HUES6 (cell line): ENCODE data around the gene GRB2.

Source experiments
- H3K27ac ChIP-seq: 2 replicates; pipeline ENCODE4 v1.7.0; 2013; ENCODE audit warnings: low read depth, mild to moderate bottlenecking, low read length, inconsistent platforms
- H3K27me3 ChIP-seq: 2 replicates; pipeline ENCODE4 v1.6.1; 2013; ENCODE audit warnings: low read length; ENCODE audit not compliant: control insufficient read depth, insufficient read depth
- H3K36me3 ChIP-seq: 2 replicates; pipeline ENCODE4 v1.6.1; 2013; ENCODE audit warnings: low read length; ENCODE audit not compliant: control insufficient read depth, insufficient read depth
- H3K4me1 ChIP-seq: 2 replicates; pipeline ENCODE4 v1.6.1; 2013; ENCODE audit warnings: low read length; ENCODE audit not compliant: control insufficient read depth, insufficient read depth
- H3K4me3 ChIP-seq: 2 replicates; pipeline ENCODE4 v1.5.1; 2013; ENCODE audit warnings: low read depth, low read length
- H3K9ac ChIP-seq: one replicate; pipeline ENCODE4 v1.6.1; 2013; ENCODE audit warnings: mild to moderate bottlenecking, low read length
- H3K9me3 ChIP-seq: 2 replicates; pipeline ENCODE4 v1.6.1; 2013; ENCODE audit warnings: low read depth, low read length; ENCODE audit not compliant: control insufficient read depth, insufficient read depth

The GRB2 gene

DNA sequence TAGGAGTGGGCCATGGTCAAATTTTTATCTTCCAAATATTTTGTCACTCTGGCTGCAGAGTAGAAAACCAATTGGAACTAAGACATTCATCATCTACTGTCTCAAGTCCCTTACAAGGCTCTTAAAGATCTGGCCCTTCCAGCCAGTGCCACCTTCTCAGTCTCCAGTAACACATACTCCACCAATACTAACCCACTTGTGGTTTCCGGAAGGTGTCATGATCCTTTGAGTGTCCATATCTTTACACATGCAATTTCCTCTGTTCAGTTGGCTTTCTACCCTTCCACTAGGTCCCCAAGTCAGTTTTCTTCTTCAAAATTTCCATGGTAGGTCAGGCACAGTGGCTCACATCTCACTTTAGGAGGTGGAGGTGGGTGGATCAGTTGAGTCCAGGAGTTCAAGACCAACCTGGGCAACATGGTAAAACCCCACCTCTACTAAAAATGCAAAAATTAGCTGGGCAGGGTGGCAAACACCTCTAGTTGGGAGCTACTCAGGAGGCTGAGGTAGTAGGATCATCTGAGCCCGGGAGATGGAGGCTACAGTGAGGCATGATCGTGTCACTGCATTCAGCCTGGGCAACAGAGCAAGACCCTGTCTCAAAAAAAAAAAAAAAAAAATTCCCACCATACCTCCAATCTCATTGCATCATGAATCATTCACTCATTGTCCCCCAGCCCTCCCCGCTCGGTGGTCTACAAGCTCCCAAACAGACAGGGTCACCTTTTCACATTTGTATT lies 6.0 kb upstream of the GRB2 start:
- Histone ChIP-seq H3K4me1 (peaks cover 7% of the 10 kb centered on the region), H3K27ac (no peak overlapping the region), H3K9ac (no peak overlapping the region), H3K27me3 (no peaks in the 10 kb centered on the region), H3K4me3 (no peak overlapping the region), H3K36me3 (no peaks in the 10 kb centered on the region), H3K9me3 (no peaks in the 10 kb centered on the region)

DNA sequence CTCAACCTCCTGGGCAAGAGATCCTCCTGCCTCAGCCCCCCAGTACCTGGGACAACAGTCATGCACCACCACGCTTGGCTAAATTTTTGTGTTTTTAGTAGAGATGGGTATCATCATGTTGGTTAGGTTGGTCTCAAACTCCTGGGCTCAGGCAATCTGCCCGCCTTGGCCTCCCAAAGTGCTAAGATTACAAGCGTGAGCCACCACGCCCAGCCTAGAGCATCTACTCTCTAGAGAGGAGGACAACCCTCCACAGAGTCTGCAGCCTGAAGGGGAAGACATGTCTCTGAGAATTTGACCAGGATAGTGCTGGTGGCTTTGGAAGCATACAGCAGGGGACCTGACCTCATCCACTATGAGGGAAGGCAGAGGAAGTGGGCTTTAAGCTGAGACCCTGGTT lies 4.7 kb upstream of the GRB2 start:
- Histone ChIP-seq H3K27ac (no peak overlapping the region), H3K36me3 (no peaks in the 10 kb centered on the region), H3K4me1 (peaks cover 11% of the 10 kb centered on the region), H3K9ac (no peak overlapping the region), H3K4me3 (no peak overlapping the region), H3K9me3 (no peaks in the 10 kb centered on the region), H3K27me3 (no peaks in the 10 kb centered on the region)

DNA sequence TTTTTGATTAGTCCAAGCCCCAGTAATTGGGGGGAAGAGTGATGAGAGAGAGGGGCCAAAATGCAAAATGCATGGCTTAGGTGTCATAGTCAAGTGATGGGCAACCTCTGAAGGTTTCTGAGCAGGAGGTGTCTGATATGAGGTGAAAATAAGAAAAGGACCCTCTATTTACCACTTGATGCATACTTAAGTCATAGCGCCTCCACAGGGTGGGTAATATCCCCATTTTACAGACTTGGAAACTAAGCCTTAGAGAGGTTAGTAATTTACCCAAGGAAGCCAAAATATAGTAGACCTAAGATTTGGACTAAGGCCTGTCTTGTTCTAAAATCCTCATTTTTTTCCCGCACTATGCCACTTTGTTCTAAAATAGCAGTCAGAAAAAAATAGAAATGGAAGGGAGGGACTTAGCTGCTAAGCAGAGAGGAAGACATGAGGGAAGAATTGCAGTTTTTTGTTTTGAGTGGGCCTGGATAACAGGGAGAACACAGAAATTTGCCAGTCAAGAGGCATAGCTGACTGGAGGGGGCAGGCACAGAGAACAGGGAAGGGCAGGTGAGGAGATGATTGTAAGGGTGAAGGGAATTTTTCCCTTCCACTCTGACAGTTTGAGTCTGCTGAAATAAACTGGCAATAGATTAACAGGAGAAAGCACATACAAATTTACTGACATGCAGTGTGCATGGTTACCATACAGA lies 2.3 kb upstream of the GRB2 start:
- Histone ChIP-seq H3K9me3 (no peaks in the 10 kb centered on the region), H3K9ac (no peak overlapping the region), H3K4me1 (peaks cover 11% of the 10 kb centered on the region), H3K27me3 (no peaks in the 10 kb centered on the region), H3K27ac (no peak overlapping the region), H3K4me3 (no peak overlapping the region), H3K36me3 (no peaks in the 10 kb centered on the region)

DNA sequence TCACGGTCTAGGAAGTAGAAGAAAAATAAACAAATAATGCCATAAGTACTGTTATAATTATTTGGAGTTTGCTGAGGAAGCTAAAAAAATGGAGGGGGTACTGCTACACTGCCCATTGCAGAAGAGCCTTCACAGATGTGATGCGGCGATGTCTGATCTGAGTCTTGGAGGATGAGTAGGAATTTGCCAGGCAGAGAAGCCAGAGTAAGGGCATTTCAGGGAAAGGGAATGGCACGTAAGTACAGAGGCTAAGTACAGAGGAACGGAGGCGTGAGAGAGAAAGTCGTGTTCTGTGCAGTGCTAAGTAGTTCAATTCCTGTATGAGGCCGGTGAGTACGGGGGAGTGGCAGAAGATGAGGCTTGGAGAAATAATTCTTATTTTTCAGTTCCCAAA lies 741 bp upstream of the GRB2 start:
- Histone ChIP-seq H3K9ac (no peak overlapping the region), H3K27me3 (no peaks in the 10 kb centered on the region), H3K4me1 (peaks cover 7% of the 10 kb centered on the region), H3K9me3 (no peaks in the 10 kb centered on the region), H3K36me3 (no peaks in the 10 kb centered on the region), H3K4me3 (peak overlapping the region; percentile 51), H3K27ac (no peak overlapping the region)

DNA sequence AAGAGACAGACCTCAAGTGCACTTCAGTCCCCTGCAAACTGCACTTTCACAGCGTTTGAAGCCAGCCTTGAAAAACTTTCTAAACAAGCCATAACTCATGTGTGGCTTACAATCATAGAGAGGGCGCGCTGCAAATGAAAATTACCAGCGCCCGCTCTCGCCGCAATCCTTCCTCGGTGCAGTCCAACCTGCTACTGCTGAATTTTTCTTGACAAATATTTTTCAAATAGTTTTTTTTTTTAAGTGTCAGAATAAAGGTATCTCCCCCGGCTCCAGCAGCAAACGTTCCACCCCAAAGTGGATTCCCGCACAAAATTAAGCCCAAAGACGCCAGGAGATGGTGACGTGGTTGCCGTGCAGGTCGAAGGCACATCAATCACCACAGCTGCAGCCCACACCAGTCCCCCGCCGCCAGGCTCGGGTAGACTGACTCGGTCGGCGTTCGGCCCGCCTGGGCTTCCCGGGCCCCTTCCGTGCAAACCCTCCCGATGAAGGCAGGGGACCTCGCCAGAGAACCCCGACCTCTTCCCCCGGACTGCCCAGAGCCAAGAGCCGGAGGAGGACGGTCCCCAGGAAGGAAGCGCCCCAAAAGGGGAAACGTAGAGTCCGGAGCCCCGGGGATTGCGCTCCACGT lies 630 bp downstream of the GRB2 start:
- Histone ChIP-seq H3K36me3 (no peaks in the 10 kb centered on the region), H3K27me3 (no peaks in the 10 kb centered on the region), H3K27ac (peak overlapping the region; percentile 87), H3K4me1 (peaks cover 7% of the 10 kb centered on the region), H3K4me3 (peak overlapping the region; percentile 95), H3K9me3 (no peaks in the 10 kb centered on the region), H3K9ac (peak overlapping the region; percentile 92)

DNA sequence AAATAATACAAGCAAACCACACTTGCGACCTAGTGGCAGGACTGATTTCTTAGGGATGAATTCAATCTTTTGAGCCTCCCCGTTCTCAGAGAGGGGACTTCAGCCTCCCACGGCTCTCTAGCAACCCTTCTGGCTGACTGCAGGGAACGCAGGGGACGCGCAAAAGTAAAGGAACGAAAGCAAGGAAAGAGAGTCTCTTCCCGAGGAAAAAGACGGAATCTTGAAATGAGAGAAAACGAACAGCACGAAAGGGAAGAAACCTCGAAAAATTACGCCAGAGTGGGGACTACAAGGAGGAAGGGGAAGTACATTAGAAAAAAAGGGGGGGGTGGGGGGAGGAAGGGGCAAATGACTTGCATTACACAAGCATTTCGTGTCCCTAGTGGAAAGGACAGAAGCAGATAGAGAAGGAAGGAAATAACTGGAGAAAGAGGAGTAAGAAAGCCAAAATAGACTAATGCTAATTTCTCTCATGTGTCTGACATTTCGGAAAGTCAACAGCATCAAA lies 1.2 kb downstream of the GRB2 start:
- H3K27me3 ChIP-seq: no peaks in the 10 kb centered on the region
- H3K9ac ChIP-seq: peak overlapping the region; percentile 92
- no peaks in the 10 kb centered on the region for H3K9me3 ChIP-seq
- H3K27ac ChIP-seq: no peak overlapping the region
- peak overlapping the region; percentile 95 for H3K4me3 ChIP-seq
- no peaks in the 10 kb centered on the region for H3K36me3 ChIP-seq
- H3K4me1 ChIP-seq: peaks cover 7% of the 10 kb centered on the region

DNA sequence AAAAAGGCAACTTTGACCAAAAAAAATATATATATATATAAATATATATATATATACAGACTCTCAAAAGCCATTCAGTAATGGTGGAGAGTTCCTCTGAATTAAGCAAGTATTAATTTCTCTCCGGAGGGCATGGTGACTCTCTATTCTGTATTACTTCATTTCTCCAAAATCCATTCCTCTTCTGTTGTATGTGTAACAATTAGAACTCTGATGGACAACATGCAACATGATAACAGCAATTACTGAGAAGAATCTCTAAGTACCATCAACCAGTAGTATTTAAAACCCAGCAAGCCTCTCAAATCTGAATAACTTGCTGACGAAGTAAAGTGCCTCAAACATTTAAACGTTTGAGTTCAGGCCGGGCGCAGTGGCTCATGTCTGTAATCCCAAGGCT lies 2.3 kb downstream of the GRB2 start:
- no peaks in the 10 kb centered on the region for H3K9me3 ChIP-seq
- no peak overlapping the region for H3K9ac ChIP-seq
- no peaks in the 10 kb centered on the region for H3K27me3 ChIP-seq
- peaks cover 7% of the 10 kb centered on the region for H3K4me1 ChIP-seq
- no peaks in the 10 kb centered on the region for H3K36me3 ChIP-seq
- no peak overlapping the region for H3K27ac ChIP-seq
- no peak overlapping the region for H3K4me3 ChIP-seq

DNA sequence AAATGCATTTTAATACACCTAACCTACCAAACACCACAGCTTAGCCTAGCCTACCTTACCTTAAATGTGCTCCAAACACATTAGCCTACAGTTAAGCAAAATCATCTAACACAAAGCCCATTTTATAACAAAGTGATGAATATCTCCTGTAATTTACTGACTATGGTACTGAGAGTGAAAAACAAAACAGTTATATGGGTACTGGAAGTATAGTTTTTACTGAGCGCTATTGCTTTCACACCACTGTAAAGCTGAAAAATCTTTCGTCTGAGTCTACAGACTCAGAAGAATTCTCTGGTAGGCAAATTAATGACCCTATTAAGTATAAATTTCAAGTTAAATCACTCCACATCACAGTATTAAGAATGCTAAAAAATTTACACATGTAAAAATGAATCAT lies 3.5 kb downstream of the GRB2 start:
- Histone ChIP-seq H3K9ac (no peak overlapping the region), H3K27ac (no peak overlapping the region), H3K9me3 (no peaks in the 10 kb centered on the region), H3K36me3 (no peaks in the 10 kb centered on the region), H3K4me3 (no peak overlapping the region), H3K27me3 (no peaks in the 10 kb centered on the region), H3K4me1 (peaks cover 7% of the 10 kb centered on the region)

DNA sequence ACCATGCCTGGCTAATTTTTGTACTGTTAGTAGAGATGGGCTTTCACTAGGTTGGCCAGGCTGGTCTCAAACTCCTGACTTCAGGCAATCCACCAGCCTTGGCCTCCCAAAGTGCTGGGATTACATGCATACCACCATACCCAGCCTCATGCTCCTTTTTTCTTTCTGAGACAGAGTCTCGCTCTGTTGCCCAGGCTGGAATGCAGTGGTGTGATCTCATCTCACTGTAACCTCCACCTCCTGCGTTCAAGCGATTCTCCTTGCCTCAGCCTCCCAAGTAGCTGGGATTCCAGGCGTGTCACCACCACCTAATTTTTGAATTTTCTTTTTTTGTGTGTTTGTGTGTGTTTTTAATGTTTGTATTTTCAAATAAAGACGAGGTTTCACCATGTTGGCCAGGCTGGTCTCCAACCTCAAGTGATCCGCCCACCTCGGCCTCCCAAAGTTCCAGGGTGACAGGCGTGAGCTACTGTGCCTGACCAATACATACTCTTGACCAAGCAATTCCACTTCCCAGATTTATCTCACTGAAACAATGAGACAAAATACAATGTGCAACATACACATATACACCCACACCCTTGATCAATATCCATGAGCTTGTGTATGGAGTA lies 5.0 kb downstream of the GRB2 start:
- no peaks in the 10 kb centered on the region for H3K9me3 ChIP-seq
- H3K4me1 ChIP-seq: no peaks in the 10 kb centered on the region
- no peak overlapping the region for H3K9ac ChIP-seq
- no peak overlapping the region for H3K27ac ChIP-seq
- no peaks in the 10 kb centered on the region for H3K27me3 ChIP-seq
- H3K4me3 ChIP-seq: no peak overlapping the region
- H3K36me3 ChIP-seq: no peaks in the 10 kb centered on the region

DNA sequence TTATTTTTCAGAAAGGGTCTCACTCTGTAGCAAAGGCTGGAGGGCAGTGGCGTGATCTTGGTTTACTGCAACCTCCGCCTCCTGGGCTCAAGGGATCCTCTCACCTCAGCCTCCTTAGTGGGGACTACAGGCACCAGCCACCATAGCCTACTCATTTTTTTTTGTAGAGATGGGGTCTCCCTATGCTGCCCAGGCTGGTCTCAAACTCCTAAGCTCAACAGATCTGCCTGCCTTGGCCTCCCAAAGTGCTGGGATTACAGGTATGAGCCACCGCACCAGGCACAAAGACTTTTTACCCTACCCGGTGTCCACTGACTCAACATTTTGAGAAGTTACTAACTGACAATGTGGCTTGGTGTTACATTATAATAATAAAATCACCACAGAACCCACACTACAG lies 7.2 kb downstream of the GRB2 start:
- Histone ChIP-seq H3K27ac (no peak overlapping the region), H3K9ac (no peak overlapping the region), H3K4me3 (no peak overlapping the region), H3K4me1 (no peaks in the 10 kb centered on the region), H3K36me3 (no peaks in the 10 kb centered on the region), H3K27me3 (no peaks in the 10 kb centered on the region), H3K9me3 (no peaks in the 10 kb centered on the region)

DNA sequence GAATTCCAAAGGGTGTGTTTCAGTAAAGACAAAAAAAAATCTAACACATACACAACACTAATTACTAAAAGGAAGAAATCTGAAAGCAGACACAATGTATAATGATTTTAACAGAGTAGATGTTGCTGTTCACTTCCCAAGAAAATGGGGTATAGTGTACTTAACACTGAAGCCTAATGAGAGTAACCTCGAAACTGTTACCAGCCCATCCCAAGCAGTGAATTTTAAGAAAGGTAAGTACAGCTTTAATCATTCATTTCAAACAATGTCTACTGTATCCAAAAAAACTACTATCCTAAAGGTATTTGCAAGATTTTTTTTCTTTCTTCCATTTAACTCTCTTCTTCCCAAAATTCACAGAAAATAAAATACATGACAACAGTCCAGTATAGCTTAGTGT lies 8.3 kb downstream of the GRB2 start:
- H3K4me1 ChIP-seq: peaks cover 6% of the 10 kb centered on the region; the same call in 1 of the 2 replicates
- H3K27me3 ChIP-seq: no peaks in the 10 kb centered on the region
- no peak overlapping the region for H3K4me3 ChIP-seq
- H3K9me3 ChIP-seq: no peaks in the 10 kb centered on the region
- no peak overlapping the region for H3K9ac ChIP-seq
- H3K36me3 ChIP-seq: peaks cover 6% of the 10 kb centered on the region
- no peak overlapping the region for H3K27ac ChIP-seq
